Measurements from ENCODE around the gene CUX1. TPM values are rescaled to one million over a fixed set of nuclear protein-coding genes. Genes with fewer than 3 reads are reported as not detected.

The CUX1 gene
- total RNA-seq, 1 donor from 2014 or later: 56.5 TPM

GRCh38 chr7:101934618-101935017, 117.2 kb downstream of the CUX1 start:
- peak overlapping the region; percentile 43 for H3K27ac Mint-ChIP-seq (ENCODE audit: unreplicated experiment)
- H3K4me1 Mint-ChIP-seq (ENCODE audit: low read depth, unreplicated experiment): peaks cover 53% of the 10 kb centered on the region
- H3K36me3 Mint-ChIP-seq (ENCODE audit: unreplicated experiment): no peaks in the 10 kb centered on the region
- peaks cover 6% of the 10 kb centered on the region for H3K9me3 Mint-ChIP-seq (ENCODE audit: unreplicated experiment)
- TF ChIP-seq CTCF (IDR thresholded peaks at IDR 0.05; ENCODE audit: partially characterized antibody, unreplicated experiment): no peak
- peaks cover 8% of the 10 kb centered on the region for H3K27me3 Mint-ChIP-seq (ENCODE audit: unreplicated experiment)
- H3K4me3 Mint-ChIP-seq (ENCODE audit: unreplicated experiment): no peak overlapping the region
- DNase-seq: no peak

- H3K4me1 Mint-ChIP-seq (ENCODE audit: low read depth, unreplicated experiment): peaks cover 53% of the 10 kb centered on the region
- H3K27ac Mint-ChIP-seq (ENCODE audit: unreplicated experiment): peak overlapping the region; percentile 90
- H3K9me3 Mint-ChIP-seq (ENCODE audit: unreplicated experiment): peaks cover 6% of the 10 kb centered on the region
- TF ChIP-seq CTCF (IDR thresholded peaks at IDR 0.05; ENCODE audit: partially characterized antibody, unreplicated experiment): no peak
- no peaks in the 10 kb centered on the region for H3K36me3 Mint-ChIP-seq (ENCODE audit: unreplicated experiment)
- H3K27me3 Mint-ChIP-seq (ENCODE audit: unreplicated experiment): peaks cover 11% of the 10 kb centered on the region
- DNase-seq: no peak
- H3K4me3 Mint-ChIP-seq (ENCODE audit: unreplicated experiment): peak overlapping the region; percentile 44
These were observed 118.2 kb downstream of the CUX1 start for GRCh38 chr7:101935521-101936141.

GRCh38 chr7:101936223-101936610, 118.8 kb downstream of the CUX1 start:
- peak overlapping the region; percentile 50 for H3K4me3 Mint-ChIP-seq (ENCODE audit: unreplicated experiment)

GRCh38 chr7:101936611-101937231, 119.3 kb downstream of the CUX1 start:
- Mint-ChIP-seq H3K4me3 (ENCODE audit: unreplicated experiment) (peak overlapping the region; percentile 63), H3K36me3 (ENCODE audit: unreplicated experiment) (no peaks in the 10 kb centered on the region), H3K4me1 (ENCODE audit: low read depth, unreplicated experiment) (peaks cover 56% of the 10 kb centered on the region), H3K27me3 (ENCODE audit: unreplicated experiment) (peaks cover 13% of the 10 kb centered on the region), H3K9me3 (ENCODE audit: unreplicated experiment) (peaks cover 6% of the 10 kb centered on the region), H3K27ac (ENCODE audit: unreplicated experiment) (peak overlapping the region; percentile 33)
- DNase-seq: no peak
- TF ChIP-seq CTCF (IDR thresholded peaks at IDR 0.05; ENCODE audit: partially characterized antibody, unreplicated experiment): no peak

More at GRCh38 chr7:101936223-101936610, 118.8 kb downstream of the CUX1 start:
- peak overlapping the region; percentile 90 for H3K27ac Mint-ChIP-seq (ENCODE audit: unreplicated experiment)
- peaks cover 6% of the 10 kb centered on the region for H3K9me3 Mint-ChIP-seq (ENCODE audit: unreplicated experiment)
- H3K36me3 Mint-ChIP-seq (ENCODE audit: unreplicated experiment): no peaks in the 10 kb centered on the region
- no peak for TF ChIP-seq CTCF (IDR thresholded peaks at IDR 0.05; ENCODE audit: partially characterized antibody, unreplicated experiment)
- no peak for DNase-seq
- H3K4me1 Mint-ChIP-seq (ENCODE audit: low read depth, unreplicated experiment): peaks cover 53% of the 10 kb centered on the region
- H3K27me3 Mint-ChIP-seq (ENCODE audit: unreplicated experiment): peaks cover 13% of the 10 kb centered on the region
